H1 (cell line): Measurements from ENCODE around the gene FOXN3. TPM values are rescaled to one million over a fixed set of nuclear protein-coding genes. Genes with fewer than 3 reads are reported as not detected.

Experiments used
- CREB1 ChIP-seq: IDR thresholded peaks from 2 replicates; pipeline ENCODE4 v1.6.1; 2012; ENCODE audit warnings: inconsistent platforms
- EGR1 ChIP-seq: IDR thresholded peaks from 2 replicates; pipeline ENCODE4 v1.6.1; 2011; ENCODE audit warnings: low read depth, low read length, borderline replicate concordance
- JUN ChIP-seq: IDR thresholded peaks from 2 replicates; pipeline ENCODE4 v1.6.1; 2011; ENCODE audit warnings: low read depth, mild to moderate bottlenecking, improper control_type of control experiment, low read length
- POU5F1 ChIP-seq: IDR thresholded peaks from 2 replicates; pipeline ENCODE4 v1.6.1; 2011; ENCODE audit warnings: low read depth, mild to moderate bottlenecking, low read length, moderate library complexity
- RBBP5 ChIP-seq: IDR thresholded peaks from 2 replicates; pipeline ENCODE4 v1.7.1; 2012; ENCODE audit warnings: low read depth, mild to moderate bottlenecking, inconsistent platforms, low read length, moderate library complexity, borderline replicate concordance
- SIN3A ChIP-seq, 2 experiments: IDR thresholded peaks in 1 of 2; conservative IDR thresholded peaks in 1 of 2; 2 replicates each; pipeline ENCODE4 v1.6.1; 2011 to 2012; ENCODE audit warnings: low read length in 2 of 2, improper control_type of control experiment in 1 of 2, low read depth in 1 of 2, mild to moderate bottlenecking in 1 of 2
- SIX5 ChIP-seq: IDR thresholded peaks from 2 replicates; pipeline ENCODE4 v1.6.1; 2011; ENCODE audit warnings: mild to moderate bottlenecking, low read depth, low read length
- ZNF274 ChIP-seq: IDR thresholded peaks from 2 replicates; pipeline ENCODE4 v1.7.0; 2012; ENCODE audit warnings: low read length, borderline replicate concordance; ENCODE audit errors: extremely low read depth
- polyA plus RNA-seq, 7 experiments: library from polyadenylated mRNA; depleted of rRNA in 3 of 7; stranded (reverse) in 5 of 7; unstranded in 2 of 7; fragments of >200 nt in 5 of 7; fragments of 200-250 nt in 2 of 7; gene quantifications; 1 replicate in 5 of 7; 2 replicates in 1 of 7; 4 replicates in 1 of 7; pipeline versions ENCODE4 v1.2.1 to v1.2.3, GENCODE V29; 2011 to 2013; ENCODE audit warnings: missing spikeins in 2 of 7, mixed read lengths in 2 of 7
- total RNA-seq: library from RNA; stranded (reverse); fragmentation: NEBNext Ultra II Directional; extraction: Animal tissue kit (Norgen Biotek cat#: 25700); gene quantifications from 2 replicates; pipeline ENCODE4 v1.2.1, GENCODE V29; 2021
- TF ChIP-seq, protein P1 (sequence below): fragments of 300-600 bp; sonication (generic); IDR thresholded peaks from 2 replicates; pipeline ENCODE4 v1.7.1; 2012; ENCODE audit warnings: low read length, moderate library complexity, mild to moderate bottlenecking, inconsistent platforms; ENCODE audit not compliant: insufficient replicate concordance
- TF ChIP-seq, protein P2 (sequence below): IDR thresholded peaks from 2 replicates; pipeline ENCODE4 v1.6.1; 2011; ENCODE audit warnings: low read depth, mild to moderate bottlenecking, low read length; ENCODE audit not compliant: insufficient read depth

FOXN3 gene
- total and polyA plus RNA-seq, 2 of the 8 experiments (the other 6 are each of a cell fraction or from before 2014, with no cell fraction given): 52.6 to 178 TPM

- TF ChIP-seq, protein P1, sequence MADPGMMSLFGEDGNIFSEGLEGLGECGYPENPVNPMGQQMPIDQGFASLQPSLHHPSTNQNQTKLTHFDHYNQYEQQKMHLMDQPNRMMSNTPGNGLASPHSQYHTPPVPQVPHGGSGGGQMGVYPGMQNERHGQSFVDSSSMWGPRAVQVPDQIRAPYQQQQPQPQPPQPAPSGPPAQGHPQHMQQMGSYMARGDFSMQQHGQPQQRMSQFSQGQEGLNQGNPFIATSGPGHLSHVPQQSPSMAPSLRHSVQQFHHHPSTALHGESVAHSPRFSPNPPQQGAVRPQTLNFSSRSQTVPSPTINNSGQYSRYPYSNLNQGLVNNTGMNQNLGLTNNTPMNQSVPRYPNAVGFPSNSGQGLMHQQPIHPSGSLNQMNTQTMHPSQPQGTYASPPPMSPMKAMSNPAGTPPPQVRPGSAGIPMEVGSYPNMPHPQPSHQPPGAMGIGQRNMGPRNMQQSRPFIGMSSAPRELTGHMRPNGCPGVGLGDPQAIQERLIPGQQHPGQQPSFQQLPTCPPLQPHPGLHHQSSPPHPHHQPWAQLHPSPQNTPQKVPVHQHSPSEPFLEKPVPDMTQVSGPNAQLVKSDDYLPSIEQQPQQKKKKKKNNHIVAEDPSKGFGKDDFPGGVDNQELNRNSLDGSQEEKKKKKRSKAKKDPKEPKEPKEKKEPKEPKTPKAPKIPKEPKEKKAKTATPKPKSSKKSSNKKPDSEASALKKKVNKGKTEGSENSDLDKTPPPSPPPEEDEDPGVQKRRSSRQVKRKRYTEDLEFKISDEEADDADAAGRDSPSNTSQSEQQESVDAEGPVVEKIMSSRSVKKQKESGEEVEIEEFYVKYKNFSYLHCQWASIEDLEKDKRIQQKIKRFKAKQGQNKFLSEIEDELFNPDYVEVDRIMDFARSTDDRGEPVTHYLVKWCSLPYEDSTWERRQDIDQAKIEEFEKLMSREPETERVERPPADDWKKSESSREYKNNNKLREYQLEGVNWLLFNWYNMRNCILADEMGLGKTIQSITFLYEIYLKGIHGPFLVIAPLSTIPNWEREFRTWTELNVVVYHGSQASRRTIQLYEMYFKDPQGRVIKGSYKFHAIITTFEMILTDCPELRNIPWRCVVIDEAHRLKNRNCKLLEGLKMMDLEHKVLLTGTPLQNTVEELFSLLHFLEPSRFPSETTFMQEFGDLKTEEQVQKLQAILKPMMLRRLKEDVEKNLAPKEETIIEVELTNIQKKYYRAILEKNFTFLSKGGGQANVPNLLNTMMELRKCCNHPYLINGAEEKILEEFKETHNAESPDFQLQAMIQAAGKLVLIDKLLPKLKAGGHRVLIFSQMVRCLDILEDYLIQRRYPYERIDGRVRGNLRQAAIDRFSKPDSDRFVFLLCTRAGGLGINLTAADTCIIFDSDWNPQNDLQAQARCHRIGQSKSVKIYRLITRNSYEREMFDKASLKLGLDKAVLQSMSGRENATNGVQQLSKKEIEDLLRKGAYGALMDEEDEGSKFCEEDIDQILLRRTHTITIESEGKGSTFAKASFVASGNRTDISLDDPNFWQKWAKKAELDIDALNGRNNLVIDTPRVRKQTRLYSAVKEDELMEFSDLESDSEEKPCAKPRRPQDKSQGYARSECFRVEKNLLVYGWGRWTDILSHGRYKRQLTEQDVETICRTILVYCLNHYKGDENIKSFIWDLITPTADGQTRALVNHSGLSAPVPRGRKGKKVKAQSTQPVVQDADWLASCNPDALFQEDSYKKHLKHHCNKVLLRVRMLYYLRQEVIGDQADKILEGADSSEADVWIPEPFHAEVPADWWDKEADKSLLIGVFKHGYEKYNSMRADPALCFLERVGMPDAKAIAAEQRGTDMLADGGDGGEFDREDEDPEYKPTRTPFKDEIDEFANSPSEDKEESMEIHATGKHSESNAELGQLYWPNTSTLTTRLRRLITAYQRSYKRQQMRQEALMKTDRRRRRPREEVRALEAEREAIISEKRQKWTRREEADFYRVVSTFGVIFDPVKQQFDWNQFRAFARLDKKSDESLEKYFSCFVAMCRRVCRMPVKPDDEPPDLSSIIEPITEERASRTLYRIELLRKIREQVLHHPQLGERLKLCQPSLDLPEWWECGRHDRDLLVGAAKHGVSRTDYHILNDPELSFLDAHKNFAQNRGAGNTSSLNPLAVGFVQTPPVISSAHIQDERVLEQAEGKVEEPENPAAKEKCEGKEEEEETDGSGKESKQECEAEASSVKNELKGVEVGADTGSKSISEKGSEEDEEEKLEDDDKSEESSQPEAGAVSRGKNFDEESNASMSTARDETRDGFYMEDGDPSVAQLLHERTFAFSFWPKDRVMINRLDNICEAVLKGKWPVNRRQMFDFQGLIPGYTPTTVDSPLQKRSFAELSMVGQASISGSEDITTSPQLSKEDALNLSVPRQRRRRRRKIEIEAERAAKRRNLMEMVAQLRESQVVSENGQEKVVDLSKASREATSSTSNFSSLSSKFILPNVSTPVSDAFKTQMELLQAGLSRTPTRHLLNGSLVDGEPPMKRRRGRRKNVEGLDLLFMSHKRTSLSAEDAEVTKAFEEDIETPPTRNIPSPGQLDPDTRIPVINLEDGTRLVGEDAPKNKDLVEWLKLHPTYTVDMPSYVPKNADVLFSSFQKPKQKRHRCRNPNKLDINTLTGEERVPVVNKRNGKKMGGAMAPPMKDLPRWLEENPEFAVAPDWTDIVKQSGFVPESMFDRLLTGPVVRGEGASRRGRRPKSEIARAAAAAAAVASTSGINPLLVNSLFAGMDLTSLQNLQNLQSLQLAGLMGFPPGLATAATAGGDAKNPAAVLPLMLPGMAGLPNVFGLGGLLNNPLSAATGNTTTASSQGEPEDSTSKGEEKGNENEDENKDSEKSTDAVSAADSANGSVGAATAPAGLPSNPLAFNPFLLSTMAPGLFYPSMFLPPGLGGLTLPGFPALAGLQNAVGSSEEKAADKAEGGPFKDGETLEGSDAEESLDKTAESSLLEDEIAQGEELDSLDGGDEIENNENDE: no peak
- TF ChIP-seq CREB1: no peak
- TF ChIP-seq SIN3A (conservative IDR thresholded peaks at IDR 0.05 in 1 of 2, IDR thresholded peaks at IDR 0.05 in 1 of 2; ENCODE audit: low read depth in 1 of 2, low read length in 2 of 2): no peak
- TF ChIP-seq ZNF274: no peak
- no peak for TF ChIP-seq EGR1
- TF ChIP-seq RBBP5: no peak
- TF ChIP-seq, protein P2, sequence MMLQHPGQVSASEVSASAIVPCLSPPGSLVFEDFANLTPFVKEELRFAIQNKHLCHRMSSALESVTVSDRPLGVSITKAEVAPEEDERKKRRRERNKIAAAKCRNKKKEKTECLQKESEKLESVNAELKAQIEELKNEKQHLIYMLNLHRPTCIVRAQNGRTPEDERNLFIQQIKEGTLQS: no peak
- TF ChIP-seq JUN: no peak
- no peak for TF ChIP-seq POU5F1
- TF ChIP-seq SIX5: no peak
- TF ChIP-seq, all 59 proteins: peak for 0
Observed at GRCh38 chr14:89282191-89282590, 134.8 kb downstream of the FOXN3 start (continued).
